Heart right ventricle (tissue), 16 donors: ENCODE measurements around the gene CYB5R2. TPM values are rescaled to one million over a fixed set of nuclear protein-coding genes. Genes with fewer than 3 reads are reported as not detected.

Experiments used
- ATAC-seq, 8 donors: fragments of 200-7000 bp; cut with Tn5 transposase; one replicate each; pipeline ENCODE4 v1.9.1; 2020; ENCODE audit warnings: mild to moderate bottlenecking in 8 of 8, moderate library complexity in 8 of 8, moderate number of reproducible peaks in 1 of 8
- DNase-seq, 2 donors: peaks; one replicate each; pipeline ENCODE4 v3.0.0-alpha.2; 2020
- H3K27ac ChIP-seq, 10 donors: fragments of 200-600 bp; sonication (generic) in 2 of 10; one replicate each; pipeline versions ENCODE4 v1.5.0 to v1.8.0; 2020 to 2022; ENCODE audit warnings: mild to moderate bottlenecking in 3 of 10
- H3K27me3 ChIP-seq, 7 donors: fragments of 200-600 bp; one replicate each; pipeline ENCODE4 v1.8.0; 2021 to 2022; ENCODE audit warnings: mild to moderate bottlenecking in 2 of 7
- H3K36me3 ChIP-seq, 9 donors: fragments of 200-600 bp; sonication (generic) in 1 of 9; one replicate each; pipeline versions ENCODE4 v1.5.0 to v1.8.0; 2020 to 2022; ENCODE audit warnings: mild to moderate bottlenecking in 2 of 9
- H3K4me1 ChIP-seq, 9 donors: fragments of 200-600 bp; sonication (generic) in 1 of 9; one replicate each; pipeline versions ENCODE4 v1.5.0 to v1.8.0; 2020 to 2022; ENCODE audit warnings: mild to moderate bottlenecking in 4 of 9
- H3K4me3 ChIP-seq, 10 donors: fragments of 200-600 bp; sonication (generic) in 2 of 10; one replicate each; pipeline versions ENCODE4 v1.5.0 to v1.8.0; 2020 to 2022; ENCODE audit warnings: mild to moderate bottlenecking in 7 of 10, moderate library complexity in 2 of 10
- H3K9me3 ChIP-seq, 11 donors: fragments of 200-600 bp in 10 of 11; sonication (generic) in 2 of 11; one replicate each; pipeline versions ENCODE4 v1.5.0 to v1.8.0; 2013 to 2022; ENCODE audit warnings: mild to moderate bottlenecking in 2 of 11, control low read depth in 1 of 11, moderate library complexity in 1 of 11
- WGBS, 2 donors: extraction: QIAGEN DNeasy Blood & Tissue Kit; methylation state at CpG; one replicate each; pipeline ENCODE4 v1.1.7; 2013; ENCODE audit warnings: inconsistent platforms in 1 of 2; 5-methylcytosine and 5-hydroxymethylcytosine counted together
- intact Hi-C, 10 donors: fragments of 100-400 bp; cut with DNase I; formaldehyde crosslinking; loops; one replicate each; pipeline versions ENCODE4 v1.11.1 to v1.14.2; 2022
- polyA plus RNA-seq, 2 donors: library from polyadenylated mRNA; stranded (reverse); fragments of 200-250 nt; gene quantifications; one replicate each; pipeline ENCODE4 v1.2.3, GENCODE V29; 2013
- total RNA-seq, 10 donors: library from RNA; stranded (reverse); fragmentation: NEBNext Ultra II Directional in 3 of 10; extraction: Animal tissue kit (Norgen Biotek cat#: 25700) in 3 of 10; gene quantifications; one replicate each; pipeline versions ENCODE4 v1.2.1 to v1.2.4, GENCODE V29; 2021 to 2023
- TF ChIP-seq, protein P1 (sequence below), 9 donors: fragments of 200-600 bp; sonication (generic) in 2 of 9; IDR thresholded peaks; one replicate each; pipeline versions ENCODE4 v1.5.0 to v1.8.0; 2021 to 2022; ENCODE audit warnings: antibody characterized with exemption in 9 of 9, mild to moderate bottlenecking in 5 of 9, moderate library complexity in 1 of 9
- donor health status: Arrhythmogenic right ventricular cardiomyopathy.
- donor health status: ischemic (EF 13 %, LVEDD 7.1; RV severe dilation, severe dysfunction).
- donor health status: healthy with polysubstance abuse.
- donor health status: DM: no; HTN: yes; CAD: no.
- donor health status: DM: no; HTN: no; CAD: no.
- donor health status: ischemic (EF 25% LVEDD 6.9; RV normal size, moderate dysfunction).
- donor health status: ischemic (EF 25% LVEDD 5.7; RV mildly dilated, moderate dysfunction).
- donor health status: healthy.
- donor health status: DM: yes; HTN: yes; CAD: no.
- donor health status: Ischemic cardiomyopathy.
- donor health status: ischemic (EF 35%, LVEDD 5.7; RV mildly dilated, moderate dysfunction).
- donor health status: nonischemic (EF 11% LVEDD 7.7; RV severe dilation, severe dysfunction).
- donor health status: DM: yes; HTN: yes; CAD: no.
- donor health status: PGD.
- donor health status: ischemic (EF 29% LVEDD 5.4; RV normal size, mild dysfunction).
- donor health status: nonischemic (EF 23%, LVEDD 6.1; RV moderate dilation, normal function).

The CYB5R2 gene
- total and polyA plus RNA-seq, 12 donors = 0.36 to 2.8 (median 1.2) TPM

DNA sequence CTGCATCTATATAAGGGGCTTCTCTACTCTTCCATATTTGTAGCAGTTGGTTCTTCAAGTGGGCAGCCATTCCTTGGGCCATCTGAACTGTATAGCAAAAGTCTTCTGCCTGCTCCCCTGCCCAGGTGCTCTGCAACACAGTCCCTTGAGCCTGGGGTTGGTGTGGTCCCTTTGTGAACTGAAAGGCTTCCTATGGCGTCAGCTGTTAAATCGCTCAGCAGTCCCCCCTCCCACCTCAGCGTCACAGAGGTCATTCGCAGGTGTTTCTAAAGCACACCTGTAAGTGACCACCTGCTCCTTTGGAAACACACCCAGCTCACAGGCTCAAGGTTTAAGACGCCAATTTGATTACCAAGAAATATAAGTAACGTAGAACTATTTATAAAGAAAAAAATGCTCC, 37.0 kb downstream of the CYB5R2 start:
- no peak for ATAC-seq
- intact Hi-C loops = no loop called here
- no peak overlapping the region for H3K4me3 ChIP-seq
- H3K4me1 ChIP-seq = peaks cover 0 to 28% (median 12%) of the 10 kb centered on the region in 9 donors
- H3K36me3 ChIP-seq = peaks cover 0 to 88% (median 41%) of the 10 kb centered on the region in 9 donors
- no peaks in the 10 kb centered on the region for H3K9me3 ChIP-seq
- TF ChIP-seq, protein P1, sequence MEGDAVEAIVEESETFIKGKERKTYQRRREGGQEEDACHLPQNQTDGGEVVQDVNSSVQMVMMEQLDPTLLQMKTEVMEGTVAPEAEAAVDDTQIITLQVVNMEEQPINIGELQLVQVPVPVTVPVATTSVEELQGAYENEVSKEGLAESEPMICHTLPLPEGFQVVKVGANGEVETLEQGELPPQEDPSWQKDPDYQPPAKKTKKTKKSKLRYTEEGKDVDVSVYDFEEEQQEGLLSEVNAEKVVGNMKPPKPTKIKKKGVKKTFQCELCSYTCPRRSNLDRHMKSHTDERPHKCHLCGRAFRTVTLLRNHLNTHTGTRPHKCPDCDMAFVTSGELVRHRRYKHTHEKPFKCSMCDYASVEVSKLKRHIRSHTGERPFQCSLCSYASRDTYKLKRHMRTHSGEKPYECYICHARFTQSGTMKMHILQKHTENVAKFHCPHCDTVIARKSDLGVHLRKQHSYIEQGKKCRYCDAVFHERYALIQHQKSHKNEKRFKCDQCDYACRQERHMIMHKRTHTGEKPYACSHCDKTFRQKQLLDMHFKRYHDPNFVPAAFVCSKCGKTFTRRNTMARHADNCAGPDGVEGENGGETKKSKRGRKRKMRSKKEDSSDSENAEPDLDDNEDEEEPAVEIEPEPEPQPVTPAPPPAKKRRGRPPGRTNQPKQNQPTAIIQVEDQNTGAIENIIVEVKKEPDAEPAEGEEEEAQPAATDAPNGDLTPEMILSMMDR (IDR thresholded peaks at IDR 0.05) = no peak
- 78 to 90% methylated on average over 6 of the region's 6 CpGs for WGBS, 2 donors
- no peak for DNase-seq
- H3K27ac ChIP-seq = no peak overlapping the region
- no peaks in the 10 kb centered on the region for H3K27me3 ChIP-seq

DNA sequence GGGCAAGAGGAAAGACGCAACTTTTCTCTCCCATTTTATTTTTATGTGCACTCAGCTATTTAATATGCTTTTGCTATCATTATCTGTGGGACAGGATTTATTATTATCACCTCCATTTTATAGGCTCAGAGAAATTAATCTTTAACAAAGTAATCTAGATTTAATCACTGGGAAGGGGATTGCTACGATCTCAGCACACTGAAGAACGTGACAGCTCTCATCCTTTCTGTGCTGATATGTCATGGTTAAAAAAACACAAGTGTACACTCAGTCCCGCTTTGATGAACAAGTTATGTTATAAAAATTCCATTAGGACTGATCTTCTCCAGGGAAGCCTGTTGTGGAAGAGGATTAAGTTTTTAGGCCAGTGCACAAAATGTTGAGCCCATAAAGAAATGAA, 37.6 kb downstream of the CYB5R2 start:
- DNase-seq (no peak), ATAC-seq (no peak)
- 93% methylated on average over 4 of the region's 4 CpGs for WGBS, 2 donors
- H3K27ac ChIP-seq = no peak overlapping the region
- H3K27me3 ChIP-seq = no peaks in the 10 kb centered on the region
- H3K36me3 ChIP-seq = peaks cover 0 to 88% (median 41%) of the 10 kb centered on the region in 9 donors
- H3K4me3 ChIP-seq = no peak overlapping the region
- TF ChIP-seq, protein P1 (IDR thresholded peaks at IDR 0.05) = no peak
- peaks cover 0 to 28% (median 12%) of the 10 kb centered on the region in 9 donors for H3K4me1 ChIP-seq
- intact Hi-C loops = no loop called here
- no peaks in the 10 kb centered on the region for H3K9me3 ChIP-seq

DNA sequence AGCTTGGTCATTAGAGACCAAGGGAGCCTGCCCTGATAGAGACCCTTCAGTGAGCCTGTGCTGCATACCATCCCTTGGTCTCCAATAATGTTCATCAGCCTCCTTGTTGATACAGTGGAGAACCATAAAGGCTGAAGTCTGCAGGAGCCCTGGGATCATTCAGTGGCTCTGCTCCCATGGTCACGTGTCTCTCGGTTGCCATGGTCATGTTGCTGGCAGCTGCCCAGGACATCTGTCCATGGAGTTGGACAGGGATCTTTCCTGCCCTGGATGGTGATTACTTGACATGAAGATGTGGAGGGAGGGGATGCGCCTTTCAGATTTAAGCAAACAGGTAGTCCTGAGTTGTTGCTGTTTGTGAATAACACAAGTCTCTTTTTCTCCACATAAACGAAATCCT, 38.2 kb downstream of the CYB5R2 start:
- peaks cover 0 to 30% (median 12%) of the 10 kb centered on the region in 9 donors for H3K4me1 ChIP-seq
- peak in 1 of 8 donors; percentile 53 for ATAC-seq
- DNase-seq = peak; percentile 36 to 56

DNA sequence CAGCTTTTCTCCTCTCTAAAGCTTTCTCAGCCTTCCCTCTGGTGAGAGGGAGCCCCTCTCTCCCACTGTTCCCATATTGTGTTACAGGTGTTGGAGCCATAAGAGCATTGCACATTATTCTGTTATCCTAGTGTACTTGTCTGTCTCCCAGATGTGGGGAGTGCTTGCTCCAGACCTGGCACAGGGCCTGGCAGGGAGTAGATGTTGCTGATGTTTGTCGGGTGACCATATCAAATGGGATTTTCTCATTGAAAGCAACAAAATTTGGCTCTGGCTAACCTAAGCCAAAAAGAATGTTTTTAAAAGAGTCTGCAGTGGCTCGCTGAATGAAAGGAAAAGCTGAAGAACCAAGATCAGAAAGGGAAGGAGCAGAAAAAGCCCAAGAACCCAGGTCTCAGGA, 41.1 kb downstream of the CYB5R2 start:
- no peaks in the 10 kb centered on the region for H3K27me3 ChIP-seq
- WGBS, 2 donors = 90 to 92% methylated on average over 2 of the region's 2 CpGs
- peaks cover 0 to 97% (median 41%) of the 10 kb centered on the region in 9 donors for H3K36me3 ChIP-seq
- ATAC-seq (no peak), DNase-seq (no peak)
- peaks cover 0 to 12% (median 3%) of the 10 kb centered on the region in 9 donors for H3K4me1 ChIP-seq
- intact Hi-C loops = no loop called here
- TF ChIP-seq, protein P1 (IDR thresholded peaks at IDR 0.05) = no peak
- H3K27ac ChIP-seq = no peak overlapping the region
- H3K9me3 ChIP-seq = no peaks in the 10 kb centered on the region
- no peak overlapping the region for H3K4me3 ChIP-seq

More for the DNA sequence above, 38.2 kb downstream of the CYB5R2 start:
- intact Hi-C loops = no loop called here
- Histone ChIP-seq H3K27ac (no peak overlapping the region), H3K9me3 (no peaks in the 10 kb centered on the region), H3K4me3 (no peak overlapping the region), H3K27me3 (no peaks in the 10 kb centered on the region), H3K36me3 (peaks cover 0 to 89% (median 41%) of the 10 kb centered on the region in 9 donors)
- TF ChIP-seq, protein P1 (IDR thresholded peaks at IDR 0.05) = no peak
- WGBS, 2 donors = 70 to 75% methylated on average over 4 of the region's 4 CpGs
